Measurements from ENCODE around the gene KLK13. TPM values are rescaled to one million over a fixed set of nuclear protein-coding genes. Genes with fewer than 3 reads are reported as not detected.

KLK13 gene
- polyA plus RNA-seq, 1 of the 3 experiments (the other 2 are of a cell fraction) = not detected

GRCh38 chr19:51110666-51110971, 45.7 kb upstream of the KLK13 start:
- CTCF ChIA-PET = interaction anchor here (1.6 kb wide), 1 partner anchor 48 kb away, joined by 4 read pairs; no protein-coding TSS in a partner anchor
- Histone ChIP-seq H3K4me2 (no peak overlapping the region), H4K20me1 (ENCODE audit: insufficient read depth) (no peaks in the 10 kb centered on the region), H3K36me3 (replicated peaks in 1 of 2; ENCODE audit: control insufficient read depth in 1 of 2, insufficient read depth in 2 of 2, low read length in 1 of 2) (no peaks in the 10 kb centered on the region), H2AFZ (ENCODE audit: low read depth) (no peak overlapping the region), H3K27ac (ENCODE audit: low read depth in 2 of 2, low read length in 1 of 2) (no peak overlapping the region), H3K27me3 (ENCODE audit: insufficient read depth) (peaks cover 37% of the 10 kb centered on the region; the same call in 1 of the 2 replicates), H3K4me3 (ENCODE audit: low read depth in 2 of 2, low read length in 1 of 2) (no peak overlapping the region), H3K4me1 (ENCODE audit: control insufficient read depth in 1 of 2, insufficient read depth in 2 of 2, low read depth in 1 of 2, low read length in 1 of 2) (peaks cover 0 to 12% of the 10 kb centered on the region in 2 experiments; a peak in 2 of 4 replicates), H3K79me2 (ENCODE audit: insufficient read depth) (peaks cover 23% of the 10 kb centered on the region), H3K9ac (no peak overlapping the region), H3K9me3 (no peaks in the 10 kb centered on the region), H3K9me2 (no peaks in the 10 kb centered on the region), H3F3A (replicated peaks; ENCODE audit: insufficient read depth) (no peaks in the 10 kb centered on the region)
- no peak for DNase-seq
- TF ChIP-seq RXRA (IDR thresholded peaks at IDR 0.05; ENCODE audit: borderline replicate concordance, low read depth) (no peak), POLR2AphosphoS5 (IDR thresholded peaks at IDR 0.05; ENCODE audit: low read depth, low read length) (no peak), CHD2 (IDR thresholded peaks at IDR 0.05; ENCODE audit: low read length, partially characterized antibody) (no peak), TEAD4 (IDR thresholded peaks at IDR 0.05; ENCODE audit: borderline replicate concordance, insufficient read depth) (no peak), EP300 (IDR thresholded peaks at IDR 0.05; ENCODE audit: borderline replicate concordance in 1 of 2, low read depth in 1 of 2, low read length in 1 of 2) (no peak), TCF12 (IDR thresholded peaks at IDR 0.05) (no peak), RAD21 (IDR thresholded peaks at IDR 0.05; ENCODE audit: low read length) (no peak), USF1 (IDR thresholded peaks at IDR 0.05; ENCODE audit: borderline replicate concordance, low read depth) (no peak), SIN3A (IDR thresholded peaks at IDR 0.05; ENCODE audit: borderline replicate concordance, low read depth, low read length) (no peak), MEF2A (IDR thresholded peaks at IDR 0.05; ENCODE audit: borderline replicate concordance, low read depth) (no peak)
- TF ChIP-seq, protein P1, sequence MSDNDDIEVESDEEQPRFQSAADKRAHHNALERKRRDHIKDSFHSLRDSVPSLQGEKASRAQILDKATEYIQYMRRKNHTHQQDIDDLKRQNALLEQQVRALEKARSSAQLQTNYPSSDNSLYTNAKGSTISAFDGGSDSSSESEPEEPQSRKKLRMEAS (IDR thresholded peaks at IDR 0.05; ENCODE audit: low read depth) = no peak
- WGBS (ENCODE audit: low lambda C conversion rate) = 0% methylated on average over 1 of the region's 1 CpG
- POLR2A ChIA-PET = no interaction called here

DNA sequence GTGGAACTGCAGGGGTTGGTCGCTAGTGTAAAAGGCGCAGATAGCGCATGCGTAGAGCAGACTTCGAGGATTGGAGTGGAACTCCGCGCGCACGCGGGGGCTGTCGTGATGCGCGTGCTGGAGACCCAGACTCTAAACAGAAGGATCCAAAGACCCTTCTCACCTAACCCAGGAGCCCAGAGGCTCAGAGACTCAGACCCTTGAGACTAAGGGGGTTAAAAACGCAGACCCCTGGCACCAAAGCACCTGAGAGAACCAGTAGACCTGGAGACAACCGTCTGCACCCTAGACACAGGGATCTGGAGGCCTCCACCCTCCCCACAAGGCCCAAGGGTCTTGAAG, 43.9 kb upstream of the KLK13 start:
- no peak for DNase-seq
- H3K36me3 ChIP-seq (replicated peaks in 1 of 2; ENCODE audit: control insufficient read depth in 1 of 2, insufficient read depth in 2 of 2, low read length in 1 of 2) = peaks cover 0 to 8% of the 10 kb centered on the region in 2 experiments
- H3K4me1 ChIP-seq (ENCODE audit: control insufficient read depth in 1 of 2, insufficient read depth in 2 of 2, low read depth in 1 of 2, low read length in 1 of 2) = peaks cover 0 to 12% of the 10 kb centered on the region in 2 experiments; a peak in 2 of 4 replicates
- H3K27me3 ChIP-seq (ENCODE audit: insufficient read depth) = peaks cover 19% of the 10 kb centered on the region; the same call in 1 of the 2 replicates
- peak overlapping the region; percentile 92 for H2AFZ ChIP-seq (ENCODE audit: low read depth)
- peaks cover 33% of the 10 kb centered on the region for H3K79me2 ChIP-seq (ENCODE audit: insufficient read depth)
- H3K9me3 ChIP-seq = no peaks in the 10 kb centered on the region
- ChIA-PET CTCF (interaction anchor here (0.9 kb wide), 1 partner anchor 12 kb away, joined by 3 read pairs; no protein-coding TSS in a partner anchor), POLR2A (no interaction called here)
- H4K20me1 ChIP-seq (ENCODE audit: insufficient read depth) = no peaks in the 10 kb centered on the region
- no peak overlapping the region for H3K9ac ChIP-seq
- H3K4me2 ChIP-seq = peak overlapping the region; percentile 91
- no peaks in the 10 kb centered on the region for H3F3A ChIP-seq (replicated peaks; ENCODE audit: insufficient read depth)
- peak overlapping the region in 1 of 2 experiments; percentile 24; a peak in 1 of 4 replicates for H3K27ac ChIP-seq (ENCODE audit: low read depth in 2 of 2, low read length in 1 of 2)
- H3K9me2 ChIP-seq = no peaks in the 10 kb centered on the region
- WGBS (ENCODE audit: low lambda C conversion rate) = 2% methylated on average over 13 of the region's 15 CpGs
- no peak for TF ChIP-seq IRF3 (IDR thresholded peaks at IDR 0.05; ENCODE audit: low read depth, low read length)
- no peak for TF ChIP-seq USF2 (IDR thresholded peaks at IDR 0.05; ENCODE audit: borderline replicate concordance, low read depth, low read length)
- no peak for TF ChIP-seq GATA2 (CRISPR knock-in tag; IDR thresholded peaks at IDR 0.05)
- no peak for TF ChIP-seq JUND (IDR thresholded peaks at IDR 0.05)
- peak overlapping the region; percentile 71 to 89 for H3K4me3 ChIP-seq (ENCODE audit: low read depth in 2 of 2, low read length in 1 of 2)

All from SK-N-SH (cell line).